AG10803 (cell line): ENCODE measurements around the gene SPNS2.
A peak's percentile ranks its signal among the peaks of the same experiment; 100 is the strongest.

Experiments
- DNase-seq: peaks from one replicate; pipeline ENCODE4 v3.0.0; 2010; ENCODE audit warnings: low read depth
- H3K4me3 ChIP-seq: 2 replicates; pipeline ENCODE4 v1.5.1; 2011; ENCODE audit warnings: mild to moderate bottlenecking, low read length, control low read depth
- CTCF ChIP-seq: conservative IDR thresholded peaks from 2 replicates; pipeline ENCODE4 v1.5.1; 2011; ENCODE audit warnings: mild to moderate bottlenecking, low read length, control low read depth, inconsistent platforms

SPNS2 gene

DNA sequence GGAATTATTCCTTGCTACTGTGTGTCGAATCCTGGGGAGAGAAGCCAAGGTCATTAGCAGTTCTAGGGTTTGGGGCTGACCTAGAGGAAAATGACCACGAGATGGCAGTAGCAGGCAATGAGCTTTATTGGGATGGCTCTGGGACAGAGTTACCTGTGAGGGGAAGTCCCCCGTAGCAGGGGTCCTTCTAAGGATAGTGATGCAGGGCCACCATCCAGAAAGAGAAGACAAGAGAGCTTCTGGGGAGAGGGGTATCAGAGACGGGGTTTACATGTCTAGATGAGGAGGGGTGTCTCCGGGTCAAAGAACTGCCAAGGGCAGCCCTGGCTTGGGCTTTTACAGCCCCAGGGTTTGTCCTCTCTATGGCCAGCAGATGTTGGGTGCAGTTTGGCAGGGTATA, 68.1 kb downstream of the SPNS2 start:
- DNase-seq: peak; percentile 26
- no peak overlapping the region for H3K4me3 ChIP-seq
- peak; percentile 82 for TF ChIP-seq CTCF

DNA sequence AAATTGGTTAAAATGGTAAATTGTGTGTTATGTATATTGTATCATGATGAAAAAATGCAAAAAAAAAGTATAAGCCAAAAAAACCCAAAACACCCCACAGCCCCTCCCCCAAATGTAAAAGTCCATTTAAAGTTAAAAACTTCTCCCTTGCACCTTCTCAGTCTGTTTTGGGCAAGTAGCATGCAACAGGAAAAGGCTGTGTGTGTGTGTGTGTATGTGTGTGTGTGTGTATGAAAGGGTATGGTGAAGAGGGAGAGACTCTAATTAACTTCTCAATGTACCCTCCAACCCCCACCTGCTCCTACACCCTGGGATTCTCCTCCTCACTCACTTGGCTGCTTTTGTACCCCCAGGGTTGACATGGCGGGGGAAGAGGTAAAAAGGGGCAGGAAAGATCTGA, 70.9 kb downstream of the SPNS2 start:
- no peak overlapping the region for H3K4me3 ChIP-seq

GRCh38 chr17:4572131-4572530, 73.5 kb downstream of the SPNS2 start:
- no peak for TF ChIP-seq CTCF
- H3K4me3 ChIP-seq: no peak overlapping the region
- DNase-seq: no peak

More for the DNA sequence above, 70.9 kb downstream of the SPNS2 start:
- no peak for DNase-seq
- no peak for TF ChIP-seq CTCF

DNA sequence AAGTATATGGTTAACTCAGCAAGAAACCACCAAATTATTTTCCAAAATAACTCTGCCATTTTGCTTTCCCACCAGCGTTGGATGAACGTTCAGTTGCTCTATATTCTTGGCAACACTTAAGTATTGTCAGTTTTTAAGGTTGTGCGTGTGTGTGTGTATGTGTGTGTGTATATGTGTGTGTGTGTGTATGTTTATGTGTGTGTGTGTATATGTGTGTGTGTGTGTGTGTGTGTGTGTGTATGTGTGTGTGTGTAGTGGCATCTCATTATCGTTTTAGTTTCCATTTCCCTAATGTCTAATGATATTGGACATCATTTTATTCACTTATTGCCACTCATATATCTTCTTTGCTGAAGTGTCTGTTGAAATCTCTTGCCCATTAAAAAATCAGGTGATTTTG, 74.4 kb downstream of the SPNS2 start:
- H3K4me3 ChIP-seq: no peak overlapping the region
- TF ChIP-seq CTCF: no peak
- no peak for DNase-seq

- H3K4me3 ChIP-seq: no peak overlapping the region
- TF ChIP-seq CTCF: no peak
- no peak for DNase-seq
Observed at GRCh38 chr17:4573669-4574068, 75.0 kb downstream of the SPNS2 start.

DNA sequence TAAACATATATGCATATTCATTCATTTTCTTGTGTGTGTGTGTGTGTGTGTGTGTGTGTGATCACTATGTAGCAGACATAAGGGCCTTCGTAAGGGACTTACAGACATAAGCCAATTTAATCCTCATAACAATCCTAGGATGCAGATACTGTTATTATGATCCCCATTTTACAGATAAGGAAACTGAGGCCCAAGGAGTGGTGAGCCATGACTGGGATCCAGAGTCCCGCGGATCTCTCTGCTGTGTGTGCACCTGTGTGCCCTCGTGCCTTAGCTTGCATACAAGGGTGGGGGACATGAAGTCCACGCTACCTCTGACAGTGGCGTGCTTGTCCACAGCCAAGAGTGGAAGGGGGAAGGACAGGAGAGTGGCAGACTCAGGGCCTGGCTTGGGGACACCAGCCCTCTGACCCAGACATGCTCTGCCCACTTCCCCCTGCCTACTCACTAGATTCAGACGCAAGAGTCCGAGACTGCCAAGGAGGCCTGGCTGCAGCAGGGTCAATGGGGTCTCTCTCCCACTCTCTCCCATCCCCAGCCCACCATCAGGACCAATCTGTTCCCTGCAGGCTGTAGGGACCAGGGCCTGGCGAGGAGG, 75.9 kb downstream of the SPNS2 start:
- TF ChIP-seq CTCF: no peak
- H3K4me3 ChIP-seq: no peak overlapping the region
- DNase-seq: no peak

DNA sequence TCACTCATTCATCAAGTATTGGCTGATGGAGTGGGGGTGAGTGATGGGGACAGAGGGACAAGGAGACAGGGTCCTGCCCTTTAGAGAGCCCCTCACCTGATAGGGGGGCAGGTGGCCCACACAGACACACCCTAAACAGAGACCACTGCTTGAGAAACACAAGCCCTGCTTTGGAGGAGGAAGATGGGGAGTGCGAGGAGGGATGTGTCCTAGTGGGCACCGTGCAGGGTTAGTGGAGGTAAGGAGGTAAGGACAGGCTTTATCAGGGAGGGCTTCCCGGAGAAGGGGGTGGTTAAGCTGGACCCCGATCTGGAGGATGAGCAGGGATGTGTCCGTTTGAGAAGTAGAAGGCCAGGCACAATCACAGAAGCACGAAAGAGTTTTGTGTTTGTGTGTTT, 77.5 kb downstream of the SPNS2 start:
- TF ChIP-seq CTCF: no peak
- DNase-seq: no peak
- H3K4me3 ChIP-seq: no peak overlapping the region
